HK-2 (cell line): Measurements from ENCODE around the gene DLST.

Experiments used
- DNase-seq: peaks from one replicate; pipeline ENCODE4 v3.0.0-alpha.2; 2018; ENCODE audit not compliant: unreplicated experiment

Gene DLST

DNA sequence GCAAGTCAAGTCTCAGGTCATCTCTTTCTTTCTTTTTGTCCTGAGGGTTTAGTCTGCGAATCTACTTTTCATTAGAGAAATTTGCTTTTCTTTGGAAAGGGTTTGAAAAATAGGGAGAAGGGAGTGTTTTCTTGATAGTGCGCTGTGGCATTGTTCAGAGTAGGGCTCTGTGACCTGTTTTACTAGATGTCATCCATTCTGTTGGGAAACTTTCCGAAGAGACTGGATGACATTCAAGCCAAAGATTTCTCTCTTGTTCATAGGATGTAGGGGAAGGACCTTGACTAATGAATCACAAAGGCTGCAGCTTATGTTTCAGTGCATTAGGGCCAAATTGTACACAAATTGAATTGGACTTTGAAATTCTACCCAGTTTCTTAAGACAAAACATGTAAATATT, 14.7 kb downstream of the DLST start:
- DNase-seq: no peak

DNA sequence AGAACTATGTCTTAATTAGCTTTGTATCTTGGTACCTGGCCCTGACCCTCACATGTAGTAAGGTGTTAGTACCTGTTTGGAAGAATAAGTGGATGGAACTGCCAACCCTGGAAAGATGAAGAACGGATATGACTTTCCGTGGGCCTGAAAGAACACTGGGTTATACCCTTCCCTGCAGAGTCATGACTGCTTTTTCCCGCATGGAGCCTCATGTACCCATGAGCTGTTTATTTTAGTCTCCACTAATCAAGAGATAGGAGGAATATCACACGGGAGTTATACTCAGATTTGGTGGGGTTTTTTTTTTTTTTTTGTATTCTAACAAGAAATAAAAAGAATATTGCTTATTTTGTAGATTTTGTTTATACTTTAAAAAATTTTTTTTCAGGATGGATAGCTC, 15.9 kb downstream of the DLST start:
- DNase-seq: no peak

DNA sequence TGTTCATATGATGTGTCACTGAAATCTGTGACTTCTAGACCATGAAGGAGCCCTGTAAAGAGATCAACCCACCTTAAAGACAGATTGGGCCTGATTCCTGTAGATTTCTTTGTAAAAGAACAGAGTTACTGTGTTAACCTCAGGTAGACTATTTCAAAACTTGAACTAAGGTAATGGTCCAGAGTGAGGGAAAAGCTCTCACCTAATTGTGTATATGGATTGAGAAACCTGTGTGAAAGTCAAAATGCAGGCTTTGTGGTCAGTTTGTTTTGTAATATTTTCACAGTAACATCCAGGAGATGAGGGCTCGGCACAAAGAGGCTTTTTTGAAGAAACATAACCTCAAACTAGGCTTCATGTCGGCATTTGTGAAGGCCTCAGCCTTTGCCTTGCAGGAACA, 16.4 kb downstream of the DLST start:
- DNase-seq: no peak

DNA sequence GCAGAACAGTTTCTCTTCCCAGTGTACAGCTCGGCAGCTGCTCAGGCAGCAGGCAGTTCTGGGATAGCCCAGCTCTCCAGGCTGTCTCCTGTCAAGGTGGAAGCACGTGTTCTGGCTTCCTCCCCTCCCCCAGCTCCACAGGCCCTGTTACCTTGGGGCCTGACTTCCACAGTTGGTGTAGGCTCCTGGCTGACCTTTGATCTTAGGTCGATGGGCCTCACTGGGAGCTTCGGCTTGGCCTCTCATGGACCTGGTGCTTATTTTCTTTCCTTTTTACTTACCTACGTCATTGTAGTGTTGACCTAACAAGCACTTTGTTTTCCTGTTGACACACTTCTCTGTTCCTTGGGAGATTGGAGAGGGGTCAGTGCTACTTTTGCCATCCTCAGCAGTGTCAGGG, 17.0 kb downstream of the DLST start:
- no peak for DNase-seq

DNA sequence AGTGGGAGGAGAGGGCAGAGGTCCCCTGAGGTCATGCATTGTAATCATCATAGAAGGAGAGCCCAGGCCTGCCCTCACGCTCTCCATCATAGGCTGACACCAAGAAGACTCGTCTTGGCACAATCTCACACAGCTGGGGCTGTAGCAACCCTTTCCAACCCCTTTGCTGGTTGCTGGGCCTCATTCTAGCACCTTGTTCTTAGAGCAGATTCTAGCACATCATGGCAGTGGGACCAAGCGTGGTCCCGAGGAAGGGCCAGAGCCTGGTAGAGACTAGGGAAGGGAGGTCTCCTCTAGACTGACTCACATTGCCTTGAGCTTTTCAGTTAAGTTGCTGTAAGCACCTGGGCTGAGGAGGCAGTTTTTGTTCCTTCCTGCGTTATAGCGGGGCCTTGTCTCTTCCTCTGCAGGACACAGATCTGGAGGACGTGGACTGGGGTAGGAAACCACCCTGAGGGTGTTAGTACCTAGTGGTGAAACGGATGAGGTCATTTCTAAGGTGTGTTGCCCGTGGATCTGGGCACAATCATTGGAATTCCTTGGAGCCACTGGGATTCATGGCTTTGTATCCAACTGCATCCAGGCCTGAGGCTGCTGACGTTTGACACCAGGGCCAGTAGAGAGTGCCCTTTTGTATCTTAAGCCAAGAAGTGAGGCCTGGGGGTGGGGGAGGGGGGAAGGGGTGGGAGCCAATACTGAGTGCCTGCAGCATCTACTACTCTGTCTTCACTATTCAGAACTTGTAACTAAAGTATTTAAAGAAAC, 21.4 kb downstream of the DLST start:
- no peak for DNase-seq

DNA sequence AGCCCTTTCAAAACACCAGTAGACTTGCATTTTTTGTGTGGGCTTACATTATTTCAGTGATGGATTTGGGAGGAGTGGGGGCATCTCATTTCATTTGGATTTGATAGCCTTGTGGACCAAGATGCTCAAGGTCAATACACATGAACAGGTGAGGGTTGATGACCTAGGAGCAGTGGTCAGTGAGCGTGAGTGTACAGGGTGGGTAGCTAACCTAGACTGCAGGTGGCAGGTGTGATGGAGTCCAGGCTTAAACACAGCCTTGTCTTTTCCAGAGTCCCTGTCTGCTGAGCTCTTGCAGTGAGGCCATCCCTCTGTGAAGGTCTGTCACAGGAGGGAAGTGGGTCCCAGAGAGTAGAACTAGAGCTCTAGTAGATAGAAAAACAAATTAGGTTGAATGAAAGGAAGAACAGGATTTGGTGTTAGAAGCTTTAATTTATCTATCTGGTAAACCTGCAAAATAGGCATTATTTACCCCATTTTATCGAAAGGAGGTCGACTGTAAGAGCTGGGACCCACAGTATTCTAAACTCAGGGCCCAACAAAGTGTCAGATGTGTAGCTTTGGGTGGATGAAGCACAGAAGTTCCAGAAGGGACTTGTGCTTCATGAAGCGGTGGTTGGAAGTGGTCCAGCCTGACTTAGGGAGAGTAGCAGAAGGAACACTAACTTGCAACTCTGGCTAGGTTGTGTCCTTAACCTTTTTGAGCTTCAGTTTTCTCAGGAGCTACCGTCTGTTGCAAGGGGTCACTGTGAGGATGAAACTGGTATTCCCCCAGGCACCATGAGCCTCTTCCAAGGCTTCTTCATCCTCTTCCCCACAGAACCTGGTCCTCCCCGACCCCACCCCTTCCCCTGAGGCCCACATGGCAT, 23.2 kb downstream of the DLST start:
- no peak for DNase-seq

DNA sequence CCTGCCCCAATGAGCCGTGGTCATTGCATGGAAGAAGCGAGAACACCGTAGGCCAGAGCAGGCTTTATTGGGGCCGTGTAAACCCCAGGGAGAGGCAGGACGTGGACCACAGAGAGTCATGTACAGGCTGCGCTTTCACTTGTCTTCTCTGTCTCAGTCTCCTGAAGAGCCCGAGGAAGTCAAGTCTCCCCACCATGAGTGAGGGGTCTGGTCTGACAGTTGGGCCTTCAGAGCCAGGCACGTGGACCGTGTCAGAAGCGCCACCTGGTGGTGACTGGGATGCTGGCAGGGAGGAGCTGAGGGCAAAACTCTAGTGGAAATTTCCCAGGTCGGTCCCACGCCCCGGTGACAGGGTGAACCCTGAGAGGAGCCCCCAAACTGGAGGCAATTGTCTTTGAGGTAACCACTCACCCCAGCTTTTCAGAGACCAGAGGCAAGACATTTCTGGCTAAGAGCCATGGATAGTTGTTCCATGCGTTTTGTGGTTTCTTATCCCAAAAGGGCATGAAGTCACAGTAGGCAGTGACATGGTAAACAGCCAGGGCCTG, 24.0 kb downstream of the DLST start:
- peak; percentile 65 for DNase-seq

DNA sequence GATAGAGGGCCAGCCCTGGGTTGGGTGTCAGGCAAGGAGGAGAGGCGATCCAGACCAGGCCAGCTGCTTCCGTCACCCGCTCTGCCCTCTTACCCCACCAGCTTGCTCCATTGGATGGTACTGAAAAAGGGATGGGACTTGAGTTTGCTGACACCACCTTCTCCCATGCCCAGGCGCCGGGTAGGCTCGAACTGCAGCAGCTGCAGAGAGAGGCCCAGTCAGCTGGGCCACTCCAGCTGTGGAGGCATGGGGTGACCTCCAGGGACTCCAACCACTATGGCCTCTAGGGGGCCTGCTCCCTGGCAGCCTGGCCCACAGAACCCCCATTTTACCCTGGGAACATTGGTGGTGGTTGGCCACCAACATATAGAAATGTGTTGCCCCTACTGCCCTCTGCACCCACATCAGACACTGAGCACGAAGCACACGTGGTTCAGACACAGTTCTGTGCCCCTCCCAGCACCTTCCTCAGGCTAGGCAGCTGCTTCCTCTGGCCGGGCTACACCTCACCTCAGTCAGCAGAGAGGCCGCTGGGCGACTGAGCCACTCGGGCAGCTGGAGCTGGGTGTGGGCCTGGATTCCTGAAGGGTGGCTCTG, 25.3 kb downstream of the DLST start:
- DNase-seq: no peak

DNA sequence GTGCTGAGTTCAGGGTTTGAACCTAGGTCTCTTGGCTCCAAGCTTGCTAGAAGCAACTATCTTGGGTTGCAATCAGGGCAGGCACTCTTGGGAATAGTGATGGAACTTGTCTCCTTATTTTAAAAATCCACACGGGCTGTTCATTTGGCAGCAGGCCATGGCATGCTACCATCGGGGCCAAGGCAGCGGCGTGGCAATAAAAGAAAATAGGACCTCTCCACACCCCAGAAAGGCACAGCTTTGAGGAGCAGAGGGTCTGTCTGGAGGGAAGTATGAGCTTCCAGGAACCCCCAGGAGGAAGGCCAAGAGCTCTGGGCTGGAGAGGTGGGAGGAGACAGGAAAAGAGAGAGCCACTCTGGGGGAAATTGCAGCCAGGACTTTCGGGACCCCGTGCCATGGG, 26.0 kb downstream of the DLST start:
- no peak for DNase-seq

DNA sequence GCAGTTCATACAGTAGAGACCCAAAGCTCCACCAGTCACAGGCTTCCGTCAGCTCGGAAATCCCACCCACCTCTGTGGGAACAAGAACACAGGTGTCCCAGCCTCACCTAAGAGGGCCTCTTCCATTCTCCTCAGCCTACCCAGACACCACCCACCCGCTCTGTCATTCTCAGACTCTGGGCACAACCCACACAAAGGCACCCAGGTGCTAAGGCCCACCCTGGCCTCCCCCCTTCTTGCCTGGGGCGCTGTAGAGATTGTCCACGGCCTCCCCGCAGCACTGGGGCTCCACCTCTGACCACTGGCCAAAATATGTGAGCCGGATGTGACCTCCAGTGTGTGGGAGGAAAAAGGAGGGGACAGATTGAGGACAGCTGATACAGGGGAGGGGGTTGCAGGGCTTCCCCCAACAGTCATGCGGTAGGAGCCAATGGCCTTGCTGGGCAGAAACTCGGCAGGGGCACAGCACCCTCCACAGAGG, 27.2 kb downstream of the DLST start:
- DNase-seq: no peak

DNA sequence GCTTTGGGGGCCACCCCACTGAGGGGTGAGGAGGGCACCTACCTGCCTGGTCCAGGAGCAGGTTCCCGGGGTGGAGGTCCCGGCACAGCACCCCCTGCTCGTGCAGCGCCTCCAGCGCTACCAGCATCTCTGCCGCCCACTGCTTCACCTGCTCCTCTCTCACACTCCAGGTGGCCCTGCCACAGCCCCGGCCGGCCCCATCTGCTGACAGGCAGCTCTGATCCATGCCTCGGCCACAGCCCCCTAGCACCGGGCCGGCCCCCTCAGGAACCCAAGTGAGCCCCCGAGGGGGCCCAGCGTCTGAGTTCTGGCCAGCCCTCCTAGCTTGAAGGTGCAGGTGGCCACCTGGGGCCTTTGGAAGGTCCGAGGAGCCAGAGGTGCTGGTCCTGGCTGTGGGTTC, 27.8 kb downstream of the DLST start:
- no peak for DNase-seq

DNA sequence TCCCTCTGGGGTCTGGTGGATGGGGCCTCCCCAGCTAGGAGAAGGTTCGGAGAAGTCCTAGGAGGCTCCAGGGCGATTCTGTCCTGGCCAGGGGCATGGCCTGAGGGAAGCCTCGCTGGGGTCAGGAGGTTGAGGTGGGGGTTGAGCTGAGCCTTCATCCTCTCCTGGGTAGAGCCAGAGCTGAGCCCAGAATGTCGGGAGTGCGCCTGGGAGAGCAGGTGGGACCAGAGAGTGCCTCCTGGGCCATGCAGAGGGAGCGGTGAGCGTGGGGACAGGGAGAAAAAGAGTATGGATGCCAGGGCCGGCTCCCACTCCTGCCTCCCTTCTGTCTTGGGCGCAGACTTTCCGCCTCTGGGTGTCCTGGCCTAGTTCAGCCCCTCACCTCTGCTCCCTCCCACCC, 28.2 kb downstream of the DLST start:
- no peak for DNase-seq

DNA sequence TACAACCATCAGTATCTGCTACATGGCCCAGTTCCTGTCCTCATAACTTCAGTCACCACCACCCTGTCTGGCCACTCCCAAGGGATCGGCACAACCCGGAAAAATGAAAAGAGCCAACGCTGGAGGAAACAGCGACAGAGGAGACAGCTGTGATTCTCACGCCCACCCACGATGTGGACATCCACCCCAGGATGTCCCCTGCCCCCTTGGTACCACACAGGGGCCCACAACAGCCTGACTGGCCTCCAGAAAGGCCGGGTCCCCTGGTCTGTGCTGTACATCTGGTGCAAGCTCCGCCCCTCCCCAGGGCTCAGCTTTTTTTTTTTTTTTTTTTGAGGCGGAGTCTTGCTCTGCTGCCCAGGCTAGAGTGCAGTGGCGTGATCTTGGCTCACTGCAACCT, 28.8 kb downstream of the DLST start:
- DNase-seq: no peak

DNA sequence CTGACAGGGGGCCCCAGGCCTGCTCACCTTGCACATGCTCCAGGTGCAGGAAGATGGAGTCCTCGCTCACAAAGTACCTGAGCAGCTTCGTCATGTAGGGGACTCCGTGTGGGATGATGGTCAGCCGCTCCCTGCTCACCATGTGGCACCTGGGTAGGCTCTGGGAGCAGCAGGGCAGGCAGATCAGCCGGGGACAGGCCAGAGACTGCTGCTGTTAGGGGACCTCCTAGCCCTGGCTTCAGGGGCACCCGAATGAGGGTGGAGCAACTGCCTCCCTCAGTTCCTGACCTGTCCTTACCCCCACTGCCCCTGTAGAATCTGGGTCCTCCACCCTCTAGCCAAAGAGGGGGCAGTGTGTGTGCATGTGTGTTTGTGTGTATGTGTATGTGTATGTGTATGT, 29.5 kb downstream of the DLST start:
- DNase-seq: no peak

DNA sequence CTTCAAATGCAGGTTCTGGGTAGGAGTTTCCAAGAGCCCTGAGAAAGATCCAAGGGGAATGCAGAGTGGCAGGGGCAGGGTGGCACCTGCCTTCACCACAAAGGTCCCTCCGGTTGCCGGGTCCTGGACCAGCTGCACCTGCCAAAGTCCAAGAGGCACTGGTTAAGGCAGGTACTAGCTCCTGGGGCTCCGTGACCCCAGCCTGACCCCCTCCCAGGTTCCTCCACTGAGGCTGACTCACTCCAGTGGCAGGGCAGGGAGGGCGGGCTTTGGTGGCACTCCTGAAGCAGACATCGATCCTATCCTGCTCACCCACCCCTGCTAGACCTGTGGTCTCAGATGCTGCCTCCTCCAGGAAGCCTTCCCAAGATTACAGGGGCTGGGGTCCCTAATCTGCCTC, 30.0 kb downstream of the DLST start:
- no peak for DNase-seq

DNA sequence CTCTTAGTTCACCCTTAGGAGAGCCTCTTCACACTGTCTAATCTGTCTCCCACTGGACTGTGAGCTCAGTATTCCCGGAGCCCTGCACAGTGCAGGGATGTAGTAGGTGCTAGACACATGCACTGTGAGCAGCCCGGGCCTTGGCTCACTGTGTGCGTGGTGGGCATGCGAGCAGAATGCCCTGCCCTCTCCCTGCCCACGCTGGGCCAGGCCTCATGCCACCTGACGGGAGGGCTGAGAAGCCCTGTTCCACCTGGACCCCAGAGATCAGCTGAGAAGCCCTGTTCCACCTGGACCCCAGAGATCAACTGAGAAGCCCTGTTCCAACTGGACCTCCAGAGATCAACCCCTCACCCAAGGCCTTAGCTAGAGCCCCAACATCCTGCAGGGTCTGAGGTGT, 30.4 kb downstream of the DLST start:
- DNase-seq: no peak

DNA sequence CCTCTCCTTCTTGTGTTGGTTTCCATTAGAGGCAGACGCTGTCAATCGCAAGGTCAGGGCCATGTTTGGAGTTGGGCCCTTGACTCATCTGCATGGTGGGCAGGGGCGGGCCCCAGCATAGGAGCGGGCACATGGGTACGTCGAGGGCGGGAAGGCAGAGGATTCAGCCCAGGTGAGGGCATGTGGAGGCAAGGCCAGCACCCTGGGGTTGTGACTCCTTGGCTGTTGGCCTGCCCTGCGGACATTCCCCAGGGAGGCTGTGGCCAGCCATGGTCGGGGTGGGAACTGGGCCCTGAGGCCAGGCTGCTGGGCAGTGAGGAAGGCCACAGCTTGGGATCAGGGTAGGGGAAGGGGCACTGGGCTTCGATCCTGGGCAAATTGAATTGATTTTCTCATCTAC, 31.1 kb downstream of the DLST start:
- DNase-seq: no peak

DNA sequence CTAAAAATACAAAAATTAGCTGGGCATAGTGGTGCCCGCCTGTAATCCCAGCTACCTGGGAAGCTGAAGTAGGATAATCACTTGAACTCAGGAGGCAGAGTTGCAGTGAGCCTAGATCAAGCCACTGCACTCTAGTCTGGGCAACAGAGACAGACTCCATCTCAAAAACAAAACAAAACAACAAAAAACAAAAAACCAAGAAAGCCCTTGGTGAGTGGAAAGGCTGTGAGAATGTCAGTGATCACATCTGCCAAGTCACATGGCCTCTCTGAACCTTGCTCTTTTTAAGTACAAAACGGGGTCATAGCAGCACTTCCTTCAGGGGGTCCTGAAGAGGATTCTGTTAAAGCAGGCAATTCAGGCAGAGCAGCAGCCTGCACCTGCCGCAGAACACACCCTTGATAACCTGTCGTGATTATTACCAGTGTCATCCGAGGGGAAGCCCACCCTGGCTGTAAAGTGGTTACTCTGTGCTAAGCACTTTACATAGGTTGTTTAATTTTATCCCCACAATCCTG, 31.7 kb downstream of the DLST start:
- DNase-seq: no peak

DNA sequence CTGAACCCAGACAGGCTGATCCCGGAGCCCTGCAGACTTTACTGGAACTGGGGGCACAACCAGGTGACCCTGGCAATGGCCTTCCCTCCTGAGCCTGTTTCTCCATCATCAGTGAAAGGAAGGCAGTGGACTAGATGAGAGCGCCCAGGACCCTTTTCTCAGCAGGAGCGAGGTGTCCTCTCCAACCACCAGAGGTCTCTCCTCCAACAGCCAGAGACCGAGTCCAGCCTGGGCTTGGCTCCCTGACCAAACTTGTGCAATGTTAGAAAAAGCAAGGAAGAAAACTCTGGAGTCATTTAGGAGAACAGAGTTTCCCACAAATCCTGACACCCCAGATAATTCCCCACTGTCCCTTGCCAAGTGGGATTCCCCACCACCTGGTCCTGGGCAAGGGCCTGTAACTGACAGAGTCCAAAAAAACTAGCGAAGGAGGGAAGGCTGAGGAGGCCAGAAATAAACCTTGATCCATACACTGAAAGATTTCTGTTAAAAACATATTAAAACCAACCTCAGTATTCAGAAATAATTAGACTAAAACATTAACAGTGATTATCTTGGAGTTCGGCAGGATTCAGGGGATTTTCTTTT, 32.4 kb downstream of the DLST start:
- peak; percentile 42 for DNase-seq

DNA sequence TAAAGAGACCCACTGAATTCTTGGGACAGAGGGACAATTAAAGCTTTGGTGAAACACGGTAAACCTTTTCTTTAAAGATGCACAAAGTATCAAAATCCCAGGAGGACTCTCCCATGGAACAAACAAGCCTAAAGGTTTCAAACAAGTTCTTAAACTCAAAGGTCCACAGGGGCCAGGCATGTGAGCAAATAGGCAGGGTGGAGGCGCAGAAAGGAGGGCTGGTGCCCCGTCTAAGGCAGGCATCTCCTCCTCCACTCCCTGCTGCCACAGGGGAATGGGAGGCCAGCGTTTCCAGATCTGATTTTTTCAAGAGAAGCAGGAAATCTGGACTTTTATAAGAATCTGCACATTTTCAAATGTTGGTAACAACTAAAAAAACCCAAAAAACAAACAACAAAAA, 33.7 kb downstream of the DLST start:
- no peak for DNase-seq

DNA sequence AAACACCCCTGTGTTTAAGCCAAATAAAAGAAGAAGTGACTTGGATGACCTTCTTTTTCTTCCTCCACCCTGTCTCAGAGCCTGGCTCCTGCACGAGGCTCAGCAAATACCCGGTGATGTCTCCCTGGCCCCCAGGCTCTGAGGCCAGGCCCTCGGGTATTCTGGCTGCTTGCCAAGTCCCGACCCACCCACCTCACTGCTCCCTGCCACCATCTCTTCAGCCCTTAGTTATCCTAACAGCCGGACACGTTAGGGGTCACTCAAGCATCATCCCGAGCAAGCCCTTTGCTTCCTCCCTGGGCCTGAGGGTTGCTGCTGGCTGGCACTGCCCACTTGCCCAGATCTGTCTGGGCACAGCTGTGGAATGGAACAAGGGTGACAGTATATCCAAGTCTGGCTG, 34.1 kb downstream of the DLST start:
- DNase-seq: no peak

DNA sequence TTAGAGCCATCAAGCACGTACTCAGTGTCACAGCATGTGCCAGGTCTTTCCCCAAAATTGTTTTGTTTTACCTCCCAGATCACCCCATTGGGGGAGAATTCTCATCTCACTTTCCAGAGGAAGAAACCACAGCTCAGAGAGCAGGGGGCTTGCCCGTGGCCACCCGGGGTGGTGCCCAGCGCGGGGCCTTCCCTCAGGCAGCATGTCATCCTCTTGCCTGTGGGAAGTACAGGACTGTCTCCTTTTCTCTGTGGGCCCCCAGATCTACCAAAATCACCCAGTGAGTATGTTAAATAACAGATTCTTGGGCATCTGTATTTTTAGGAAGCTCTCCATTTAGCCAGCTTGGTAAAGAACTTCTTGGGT, 35.4 kb downstream of the DLST start:
- DNase-seq: no peak
